ENCODE results near the gene ZNF302. TPM values are rescaled to one million over a fixed set of nuclear protein-coding genes. Genes with fewer than 3 reads are reported as not detected.

Gene ZNF302
- total RNA-seq, 1 experiment from 2014 or later = 19.5 TPM

DNA sequence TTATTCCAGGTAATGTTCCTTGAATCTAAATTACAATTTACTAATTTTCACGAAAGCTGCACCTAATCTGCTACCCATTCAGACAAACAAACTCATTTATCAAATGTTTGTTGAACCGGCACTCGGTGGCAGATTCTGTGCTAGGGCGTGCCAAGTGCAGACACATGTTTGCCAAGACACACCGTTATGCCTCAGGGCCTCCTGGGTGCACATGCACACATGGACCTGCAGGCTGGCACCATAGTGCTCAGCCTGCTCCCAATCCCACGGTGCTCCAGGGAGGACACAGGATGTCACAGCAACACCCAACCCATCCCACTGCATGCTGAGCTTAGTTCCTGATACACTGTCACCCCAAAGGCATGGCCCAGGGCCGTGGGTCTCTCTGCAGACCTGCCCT, 8.2 kb upstream of the ZNF302 start:
- no peak for DNase-seq
- no peaks in the 10 kb centered on the region for H3K4me1 ChIP-seq (replicated peaks; ENCODE audit: insufficient read depth)
- H3K4me3 ChIP-seq = no peak overlapping the region
- H3K4me2 ChIP-seq = no peak overlapping the region
- H3F3A ChIP-seq (ENCODE audit: insufficient read depth, low read depth) = no peaks in the 10 kb centered on the region
- H3K36me3 ChIP-seq (ENCODE audit: low read depth) = no peaks in the 10 kb centered on the region
- intact Hi-C loops (cut with micrococcal nuclease; ENCODE audit: unreplicated experiment) = no loop called here
- no peak overlapping the region for H3K27ac ChIP-seq
- ChIA-PET CTCF (no interaction called here), POLR2A (ENCODE audit: unreplicated experiment) (interaction anchor here (0.7 kb wide), 1 partner anchor 320 kb away, joined by 4 read pairs; no protein-coding TSS in a partner anchor)
- no peaks in the 10 kb centered on the region for H3K9me2 ChIP-seq (ENCODE audit: insufficient read depth)
- H2AFZ ChIP-seq = no peak overlapping the region
- no peaks in the 10 kb centered on the region for H3K9me3 ChIP-seq (ENCODE audit: insufficient read depth, low read depth)
- BruUV-seq (replicated peaks) = no TSS peak
- H3K27me3 ChIP-seq (ENCODE audit: insufficient read depth, low read depth) = no peaks in the 10 kb centered on the region
- no peaks in the 10 kb centered on the region for H4K20me1 ChIP-seq (ENCODE audit: insufficient read depth)
- H3K79me2 ChIP-seq (ENCODE audit: low read depth) = no peaks in the 10 kb centered on the region
- no peak for TF ChIP-seq EZH2 (IDR thresholded peaks at IDR 0.05; ENCODE audit: low read depth)
- TF ChIP-seq, protein P1, sequence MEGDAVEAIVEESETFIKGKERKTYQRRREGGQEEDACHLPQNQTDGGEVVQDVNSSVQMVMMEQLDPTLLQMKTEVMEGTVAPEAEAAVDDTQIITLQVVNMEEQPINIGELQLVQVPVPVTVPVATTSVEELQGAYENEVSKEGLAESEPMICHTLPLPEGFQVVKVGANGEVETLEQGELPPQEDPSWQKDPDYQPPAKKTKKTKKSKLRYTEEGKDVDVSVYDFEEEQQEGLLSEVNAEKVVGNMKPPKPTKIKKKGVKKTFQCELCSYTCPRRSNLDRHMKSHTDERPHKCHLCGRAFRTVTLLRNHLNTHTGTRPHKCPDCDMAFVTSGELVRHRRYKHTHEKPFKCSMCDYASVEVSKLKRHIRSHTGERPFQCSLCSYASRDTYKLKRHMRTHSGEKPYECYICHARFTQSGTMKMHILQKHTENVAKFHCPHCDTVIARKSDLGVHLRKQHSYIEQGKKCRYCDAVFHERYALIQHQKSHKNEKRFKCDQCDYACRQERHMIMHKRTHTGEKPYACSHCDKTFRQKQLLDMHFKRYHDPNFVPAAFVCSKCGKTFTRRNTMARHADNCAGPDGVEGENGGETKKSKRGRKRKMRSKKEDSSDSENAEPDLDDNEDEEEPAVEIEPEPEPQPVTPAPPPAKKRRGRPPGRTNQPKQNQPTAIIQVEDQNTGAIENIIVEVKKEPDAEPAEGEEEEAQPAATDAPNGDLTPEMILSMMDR (conservative IDR thresholded peaks at IDR 0.05) = no peak

DNA sequence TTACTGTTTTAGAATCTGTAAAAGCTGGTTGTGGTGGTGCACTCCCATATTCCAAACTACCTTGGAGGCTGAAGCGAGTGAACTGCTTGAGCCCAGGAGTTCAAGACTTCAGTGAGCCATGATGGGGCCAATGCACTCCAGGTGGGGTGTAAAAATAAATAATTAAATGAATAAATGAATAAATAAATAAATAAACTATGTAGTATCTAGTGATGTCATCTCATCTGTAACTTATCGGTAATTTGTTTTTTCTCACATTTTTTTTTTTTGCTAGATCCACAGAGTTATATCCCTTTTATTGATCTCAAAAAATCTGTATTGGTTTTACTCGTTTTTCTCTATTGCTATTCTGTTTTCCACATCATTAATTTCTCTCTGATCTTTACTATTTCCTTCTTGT, 5.5 kb upstream of the ZNF302 start:
- Histone ChIP-seq H3F3A (ENCODE audit: insufficient read depth, low read depth) (peaks cover 6% of the 10 kb centered on the region; the same call in 1 of the 2 replicates), H4K20me1 (ENCODE audit: insufficient read depth) (no peaks in the 10 kb centered on the region), H3K9me3 (ENCODE audit: insufficient read depth, low read depth) (peaks cover 7% of the 10 kb centered on the region; the same call in 1 of the 2 replicates), H3K27ac (no peak overlapping the region), H3K4me2 (no peak overlapping the region), H3K36me3 (ENCODE audit: low read depth) (no peaks in the 10 kb centered on the region), H3K27me3 (ENCODE audit: insufficient read depth, low read depth) (no peaks in the 10 kb centered on the region), H3K4me3 (no peak overlapping the region), H2AFZ (no peak overlapping the region), H3K4me1 (replicated peaks; ENCODE audit: insufficient read depth) (peaks cover 10% of the 10 kb centered on the region), H3K79me2 (ENCODE audit: low read depth) (no peaks in the 10 kb centered on the region), H3K9me2 (ENCODE audit: insufficient read depth) (no peaks in the 10 kb centered on the region)
- TF ChIP-seq EZH2 (IDR thresholded peaks at IDR 0.05; ENCODE audit: low read depth) = no peak
- TF ChIP-seq, protein P1 (conservative IDR thresholded peaks at IDR 0.05) = no peak
- DNase-seq = no peak
- BruUV-seq (replicated peaks) = no TSS peak
- POLR2A ChIA-PET (ENCODE audit: unreplicated experiment) = no interaction called here
- CTCF ChIA-PET = interaction anchor here (0.6 kb wide), 1 partner anchor 165 kb away, joined by 3 read pairs; no protein-coding TSS in a partner anchor
- intact Hi-C loops (cut with micrococcal nuclease; ENCODE audit: unreplicated experiment) = no loop called here

DNA sequence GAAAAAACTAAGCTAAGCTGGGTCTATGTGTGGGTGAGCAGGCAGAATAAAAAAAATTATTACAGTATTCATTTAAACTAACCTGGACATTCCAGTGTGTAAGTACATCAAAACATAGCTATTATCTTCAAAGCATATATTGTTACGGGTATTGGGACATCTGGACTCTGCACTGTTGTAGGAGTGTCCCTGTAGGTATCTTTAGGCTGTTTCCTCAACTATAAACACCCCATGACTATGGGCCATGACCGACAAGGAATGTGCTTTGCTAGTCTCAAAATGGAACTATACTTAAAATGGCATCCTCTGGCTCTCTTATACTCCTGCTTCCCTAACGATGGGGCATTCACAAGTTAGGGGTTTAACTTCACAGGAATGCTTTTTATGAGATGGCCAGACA, 3.9 kb upstream of the ZNF302 start:
- H3K79me2 ChIP-seq (ENCODE audit: low read depth) = no peaks in the 10 kb centered on the region; the same call in 1 of the 2 replicates
- peaks cover 4% of the 10 kb centered on the region; the same call in 1 of the 2 replicates for H3K36me3 ChIP-seq (ENCODE audit: low read depth)
- H3F3A ChIP-seq (ENCODE audit: insufficient read depth, low read depth) = peaks cover 12% of the 10 kb centered on the region
- H3K4me3 ChIP-seq = no peak overlapping the region
- DNase-seq = no peak
- H2AFZ ChIP-seq = no peak overlapping the region
- H4K20me1 ChIP-seq (ENCODE audit: insufficient read depth) = no peaks in the 10 kb centered on the region
- H3K27me3 ChIP-seq (ENCODE audit: insufficient read depth, low read depth) = no peaks in the 10 kb centered on the region
- ChIA-PET POLR2A (ENCODE audit: unreplicated experiment) (no interaction called here), CTCF (no interaction called here)
- H3K27ac ChIP-seq = no peak overlapping the region
- H3K9me2 ChIP-seq (ENCODE audit: insufficient read depth) = no peaks in the 10 kb centered on the region
- no peak for TF ChIP-seq EZH2 (IDR thresholded peaks at IDR 0.05; ENCODE audit: low read depth)
- TF ChIP-seq, protein P1 (conservative IDR thresholded peaks at IDR 0.05) = no peak
- intact Hi-C loops (cut with micrococcal nuclease; ENCODE audit: unreplicated experiment) = no loop called here
- H3K9me3 ChIP-seq (ENCODE audit: insufficient read depth, low read depth) = peaks cover 14% of the 10 kb centered on the region
- H3K4me2 ChIP-seq = no peak overlapping the region
- no TSS peak for BruUV-seq (replicated peaks)
- H3K4me1 ChIP-seq (replicated peaks; ENCODE audit: insufficient read depth) = peaks cover 15% of the 10 kb centered on the region
